GM04504 (cell line): ENCODE results near the gene ADA.
"Not testable (repeated sequence)": the region's sequence is repeated elsewhere in the genome, so short reads cannot be mapped to it uniquely, and the experiment has no call there.

ENCODE experiments used
- DNase-seq: peaks from one replicate; pipeline ENCODE4 v3.0.0-alpha.2; 2012; ENCODE audit warnings: low read depth

The ADA gene

DNA sequence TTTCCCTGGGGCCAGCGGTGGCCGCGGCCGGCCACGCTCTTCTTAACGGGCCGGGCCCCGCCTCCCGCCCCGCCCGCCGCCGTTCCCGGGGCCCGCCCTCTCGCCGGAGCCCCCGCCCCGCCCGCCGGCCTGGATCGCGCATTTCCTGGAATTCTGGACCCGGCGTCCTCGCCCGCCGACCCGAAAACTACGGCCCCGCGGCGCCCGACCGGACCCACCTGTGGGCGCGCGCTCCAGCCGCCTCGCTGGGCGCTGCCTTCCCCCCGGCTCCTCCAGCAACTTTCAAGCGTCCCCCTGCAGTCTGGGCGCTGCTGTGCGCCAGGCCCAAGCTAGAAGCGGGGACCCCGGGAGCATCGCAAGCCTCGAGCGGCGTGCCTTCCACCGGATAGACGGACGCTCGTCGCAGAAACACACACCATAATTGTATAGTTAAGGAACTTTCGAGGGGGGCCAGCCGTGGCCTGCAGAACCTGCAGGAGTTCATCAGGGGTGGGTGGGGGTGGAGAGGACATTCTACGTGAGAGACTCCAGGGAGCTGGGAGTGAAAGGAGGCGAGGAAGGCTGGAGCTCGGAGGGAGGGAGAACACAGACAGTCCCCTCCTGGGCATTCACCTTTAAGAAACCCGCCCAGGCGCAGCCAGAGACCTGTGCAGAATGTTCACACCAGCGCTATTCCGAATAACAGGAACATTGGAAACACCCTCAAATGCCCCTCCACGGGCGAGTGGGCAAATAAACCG is at the start of gene ADA:
TSS of gene ADA (minus strand) at position 16 of the 740 bp plus-strand sequence. CDS start 92 bp downstream, outside the sequence.
- DNase-seq: no peak

DNA sequence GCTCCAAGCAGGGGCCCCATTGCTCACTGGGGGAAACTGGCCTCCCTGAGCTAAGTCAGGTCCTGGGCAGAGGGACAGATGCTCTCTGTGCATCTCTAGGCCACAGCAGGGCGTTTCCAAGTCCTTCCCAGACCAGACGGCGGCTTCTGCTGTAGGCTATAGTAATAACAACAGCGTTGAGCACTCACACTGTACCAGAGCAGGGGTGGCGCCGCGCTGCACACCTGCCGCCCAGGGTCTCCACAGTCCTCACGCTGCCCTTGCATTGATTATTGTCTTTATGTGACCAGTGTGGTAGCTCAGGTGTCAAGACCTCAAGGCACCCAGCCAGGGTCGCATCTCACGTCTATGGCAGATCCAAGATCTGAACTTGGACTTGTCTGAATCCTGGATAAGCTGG is 48.8 kb upstream of the ADA start:
- no peak for DNase-seq

DNA sequence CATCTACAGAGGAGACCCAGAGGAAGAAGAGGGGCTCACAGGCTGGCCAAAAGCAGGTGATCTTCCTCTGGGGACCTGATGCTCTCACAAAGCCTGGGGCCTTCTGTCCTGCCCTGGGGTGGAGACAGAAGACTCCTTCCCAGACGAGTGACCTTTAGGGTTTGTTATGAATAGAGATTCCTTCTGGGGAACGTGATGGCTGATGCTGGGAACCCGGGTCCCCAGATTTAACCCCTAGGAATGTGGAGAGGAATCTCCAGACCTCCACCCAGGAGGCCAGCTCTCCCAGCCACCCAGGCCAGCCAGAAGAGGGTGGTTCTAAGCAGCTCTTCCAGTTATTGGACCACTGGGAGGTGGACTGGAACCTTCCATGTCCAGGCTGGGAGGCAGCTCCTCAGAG is 46.9 kb upstream of the ADA start:
- no peak for DNase-seq

DNA sequence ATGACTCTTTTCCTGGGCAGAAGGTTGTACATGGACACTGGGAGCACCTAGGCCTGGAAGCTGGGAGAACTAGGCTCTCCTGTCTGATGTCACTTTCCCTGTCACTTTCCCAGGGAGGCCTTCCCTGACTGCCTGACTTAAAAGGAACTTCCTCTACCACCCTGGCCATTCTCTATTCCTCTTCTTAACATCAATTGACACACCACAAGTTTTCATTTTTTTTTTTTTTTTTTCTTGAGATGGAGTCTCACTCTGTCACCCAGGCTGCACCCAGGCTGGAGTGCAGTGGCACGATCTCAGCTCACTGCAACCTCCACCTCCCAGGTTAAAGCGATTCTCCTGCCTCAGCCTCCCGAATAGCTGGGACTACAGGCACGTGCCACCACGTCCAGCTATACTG is 45.5 kb upstream of the ADA start:
- DNase-seq: not testable (repeated sequence)

DNA sequence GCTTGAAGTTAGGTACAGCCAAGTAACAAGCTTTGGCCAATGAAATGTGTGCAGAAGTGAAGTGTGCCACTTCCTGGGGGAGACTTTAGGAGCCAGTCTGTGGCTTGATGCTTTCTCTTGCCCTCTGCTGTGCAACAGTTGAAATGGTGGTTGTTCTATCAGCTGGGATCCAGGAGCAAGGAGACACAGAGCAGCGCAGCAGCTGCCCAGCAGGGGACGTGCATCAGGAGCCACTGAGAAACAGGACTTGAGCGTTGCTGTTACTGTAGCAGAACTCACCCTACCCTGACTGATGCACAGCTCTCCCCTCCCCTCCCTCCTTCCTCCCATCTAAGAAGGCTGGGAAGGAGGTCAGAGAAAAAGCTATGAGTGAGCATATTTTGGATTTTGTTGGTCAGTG is 44.8 kb upstream of the ADA start:
- no peak for DNase-seq

DNA sequence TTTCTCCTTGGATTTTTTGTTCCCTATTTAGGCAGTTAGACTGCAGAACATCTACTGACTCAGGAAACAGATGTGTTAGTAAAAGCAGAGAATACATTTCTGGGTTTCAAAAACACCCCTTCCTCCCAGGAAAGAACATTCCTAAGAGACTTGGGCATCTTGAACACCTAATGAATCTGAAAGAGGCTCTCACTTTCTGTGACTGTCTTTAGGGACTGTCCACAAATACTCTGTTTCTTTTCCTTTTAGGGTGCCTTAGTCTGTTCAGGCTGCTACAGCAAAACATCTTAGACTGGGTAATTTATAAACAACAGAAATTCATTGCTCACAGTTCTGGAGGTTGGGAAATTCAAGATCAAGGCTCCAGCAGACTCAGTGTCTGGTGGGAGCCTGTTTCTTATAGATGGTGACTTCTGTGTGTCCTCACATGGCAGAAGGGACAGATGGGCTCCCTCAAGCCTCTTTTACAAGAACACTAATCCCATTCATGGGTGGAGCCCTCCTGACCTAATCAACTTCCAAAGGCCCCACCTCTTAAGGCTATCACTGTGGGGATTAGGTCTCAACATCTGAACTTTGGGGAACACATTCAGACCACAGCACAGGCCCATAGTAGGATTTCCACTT is 44.3 kb upstream of the ADA start:
- no peak for DNase-seq

DNA sequence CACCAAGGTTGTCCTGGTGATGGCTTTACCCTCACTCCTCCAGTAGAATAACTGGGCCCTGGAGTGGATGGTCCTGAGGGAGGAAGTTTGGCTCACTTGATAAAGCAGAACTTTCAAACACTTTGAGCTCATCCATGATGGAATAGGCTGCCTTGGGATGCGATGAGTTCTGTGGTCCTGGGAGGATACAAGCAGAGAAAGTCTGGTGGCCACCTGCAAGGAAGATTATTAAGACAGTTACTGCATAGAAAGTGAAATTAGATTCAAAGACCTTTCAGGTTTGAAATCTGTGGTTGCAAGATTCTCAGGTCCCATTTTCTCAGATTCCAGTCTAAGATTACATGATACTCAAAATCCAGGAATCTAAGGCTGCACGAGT is 43.8 kb upstream of the ADA start:
- no peak for DNase-seq

DNA sequence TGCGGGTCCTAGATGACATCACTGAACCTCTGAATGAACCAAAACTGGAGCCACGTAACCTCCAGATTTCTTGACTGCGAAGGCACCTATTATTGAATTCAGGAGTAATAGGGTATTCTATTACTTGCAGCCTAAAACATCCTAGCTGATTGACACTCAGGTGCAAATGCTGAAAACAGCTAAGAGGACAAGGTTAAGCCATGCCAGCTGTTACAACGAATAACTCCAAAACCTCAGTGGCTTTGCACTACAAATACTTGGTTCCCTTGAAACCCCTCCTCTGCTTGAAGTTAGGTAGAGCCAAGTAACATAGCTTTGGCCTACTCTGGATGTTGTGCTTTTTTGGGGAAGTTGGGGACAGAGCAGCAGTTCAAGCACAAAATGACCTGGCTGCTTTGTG is 42.7 kb upstream of the ADA start:
- DNase-seq: no peak

DNA sequence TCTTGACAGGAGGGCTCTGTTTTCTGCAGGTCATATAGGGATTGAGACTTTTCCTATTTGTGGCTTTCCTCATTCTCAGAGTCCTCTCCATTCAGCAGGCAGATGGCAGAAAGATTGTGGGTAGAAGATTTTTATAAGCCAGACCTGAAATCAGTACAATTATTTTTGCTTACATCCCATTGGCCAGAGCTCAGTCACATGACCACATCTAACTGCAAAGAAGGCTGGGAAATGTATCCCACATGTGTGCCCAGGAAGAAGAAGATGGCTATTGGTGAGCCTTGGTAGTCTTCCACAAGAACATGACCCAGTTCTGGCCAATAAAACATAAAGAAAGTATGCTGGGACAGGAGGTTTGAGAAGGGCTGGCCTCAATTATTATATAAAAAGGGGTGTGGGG is 42.1 kb upstream of the ADA start:
- no peak for DNase-seq

DNA sequence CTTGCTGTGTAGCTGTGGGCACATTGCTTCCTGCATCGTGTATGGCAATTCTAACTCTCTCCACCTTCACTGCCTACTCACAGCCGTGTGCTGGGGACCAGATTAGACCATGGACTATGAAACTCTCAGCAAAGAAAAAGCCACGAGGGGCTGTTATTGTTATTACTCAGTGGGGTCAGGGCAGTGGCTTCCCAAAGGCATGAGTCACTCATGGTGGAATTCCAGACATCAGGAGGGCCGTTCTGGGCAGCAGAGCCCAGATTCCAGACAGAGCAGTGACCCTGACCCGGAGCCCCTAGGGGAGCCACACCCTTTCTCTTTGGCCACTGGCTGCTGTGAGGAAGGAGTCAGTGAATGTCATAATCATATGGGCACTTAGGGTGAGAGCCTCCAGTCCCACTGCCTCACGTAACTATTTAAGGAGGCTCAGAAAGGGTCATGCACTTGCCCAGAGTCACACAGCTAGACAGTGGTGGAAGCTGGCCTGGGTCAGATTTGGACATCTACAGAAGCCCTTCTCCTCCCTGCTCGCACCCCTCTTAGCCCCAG is 41.5 kb upstream of the ADA start:
- DNase-seq: peak; percentile 94

DNA sequence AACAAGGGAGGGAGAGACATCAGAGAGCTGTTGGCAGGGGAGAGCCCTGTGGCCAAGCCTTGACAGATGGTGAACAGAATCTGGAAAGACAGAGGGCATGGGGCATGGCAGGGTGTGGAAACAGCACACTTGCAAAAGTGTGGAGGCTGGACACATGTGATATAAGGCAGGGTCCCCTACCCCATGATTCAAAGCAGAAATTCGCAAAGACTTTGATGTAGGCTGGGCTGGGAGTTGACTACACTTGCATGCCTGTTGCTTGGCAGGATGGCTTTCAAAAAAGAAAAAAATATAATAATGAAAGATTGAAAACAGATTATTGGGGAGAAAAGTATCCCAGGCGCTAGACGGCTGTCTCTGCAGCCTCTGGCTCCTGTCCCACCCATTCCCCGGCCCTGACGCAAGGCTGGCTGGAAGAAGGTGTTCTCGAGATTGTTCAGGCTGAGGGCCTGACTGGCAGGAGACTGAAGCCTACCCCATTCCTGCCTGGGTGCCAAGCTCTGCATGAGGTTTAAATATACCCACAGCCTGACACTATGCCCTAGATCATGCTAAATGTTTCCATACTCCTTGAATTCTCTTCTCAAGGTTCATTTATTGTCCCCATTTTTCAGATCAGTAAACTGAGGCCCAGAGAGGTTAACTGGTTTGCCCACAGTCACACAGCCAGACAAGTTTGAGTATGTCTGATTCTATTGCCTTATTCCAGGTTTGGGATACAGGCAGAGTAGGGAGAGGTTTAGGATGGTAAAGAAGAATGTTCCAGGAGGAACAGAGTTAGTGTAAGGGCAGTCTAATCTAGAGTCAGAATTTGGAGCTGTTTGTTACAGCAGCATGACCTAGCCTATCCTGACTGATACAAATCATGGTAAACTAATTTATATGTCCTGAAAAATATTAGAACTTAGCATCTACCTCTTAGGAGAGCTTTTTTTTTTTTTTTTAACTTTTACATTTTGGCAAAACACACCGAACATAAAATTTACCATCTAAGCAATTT is 40.2 kb upstream of the ADA start:
- DNase-seq: no peak

DNA sequence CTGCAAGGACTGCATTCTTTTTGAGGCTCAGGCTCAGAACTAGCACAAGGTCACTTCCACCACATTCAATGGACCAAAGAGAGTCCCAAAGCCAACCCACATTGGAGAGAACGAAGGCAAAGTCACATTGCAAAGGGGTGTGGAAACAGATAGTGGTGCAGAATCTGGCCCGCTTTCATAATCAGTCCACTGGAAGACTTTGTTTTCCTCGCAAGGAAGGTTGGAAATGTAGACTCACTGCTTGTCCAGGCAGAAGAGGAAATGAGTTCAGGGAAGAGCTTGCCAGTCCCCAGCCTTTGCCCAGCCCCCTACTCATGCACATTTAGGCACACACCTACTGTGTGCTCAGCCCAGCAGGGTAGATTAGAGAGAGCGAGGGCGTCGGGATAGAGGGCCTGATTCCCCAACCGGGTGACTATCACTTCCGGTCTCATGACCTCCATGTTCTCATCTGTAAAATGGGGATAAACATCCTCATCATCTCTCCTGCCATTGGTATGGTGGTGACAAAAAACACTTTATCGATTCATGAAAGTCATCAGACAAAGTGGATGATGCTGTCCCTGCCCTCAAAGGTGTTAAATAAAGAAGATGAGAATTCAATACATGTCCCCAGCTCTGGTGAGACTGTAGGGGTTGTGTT is 39.4 kb upstream of the ADA start:
- no peak for DNase-seq

DNA sequence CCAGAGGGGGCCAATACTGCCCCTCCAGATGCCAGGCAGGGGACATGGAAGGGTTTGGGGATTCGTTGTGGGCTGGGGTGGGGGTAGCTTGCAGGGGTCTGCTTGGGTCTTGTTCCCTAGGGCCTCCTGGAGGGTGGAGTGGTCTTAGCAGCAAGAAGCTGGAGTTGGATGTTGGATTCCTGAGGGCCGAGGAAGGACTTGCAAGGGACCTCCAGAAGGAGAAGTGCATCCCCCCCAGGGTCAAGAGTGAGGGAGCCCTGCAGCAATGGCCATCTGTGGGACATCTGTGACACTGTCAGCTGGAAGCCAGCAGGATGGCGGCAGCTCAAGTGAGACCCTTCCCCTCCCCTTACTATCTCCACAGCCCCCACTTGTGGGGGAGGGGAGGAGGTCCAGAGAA is 38.3 kb upstream of the ADA start:
- no peak for DNase-seq

DNA sequence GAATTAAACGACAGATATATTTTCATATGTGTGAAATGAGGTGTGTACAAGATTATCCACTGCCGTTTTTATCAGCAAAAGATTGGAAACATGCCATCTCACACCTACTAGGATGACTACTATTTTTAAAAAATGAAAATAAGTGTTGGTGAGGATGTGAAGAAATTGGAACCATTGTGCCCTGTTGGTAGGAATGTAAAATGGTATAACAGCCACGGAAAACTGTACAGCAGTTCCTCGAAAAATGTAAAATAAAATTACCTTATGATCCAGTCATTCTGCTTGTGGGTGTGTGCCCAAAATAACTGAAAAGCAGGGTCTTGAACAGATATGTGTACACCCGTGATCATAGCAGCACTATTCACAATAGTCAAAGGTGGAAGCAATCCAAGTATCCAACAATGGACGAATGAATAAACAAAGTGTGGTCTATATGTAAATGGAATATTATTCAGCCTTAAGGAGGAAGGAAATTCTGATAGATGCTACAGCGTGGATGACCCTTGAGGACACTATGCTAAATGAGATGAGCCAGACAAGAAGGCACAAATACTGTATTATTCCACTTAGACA is 36.6 kb upstream of the ADA start:
- DNase-seq: no peak

DNA sequence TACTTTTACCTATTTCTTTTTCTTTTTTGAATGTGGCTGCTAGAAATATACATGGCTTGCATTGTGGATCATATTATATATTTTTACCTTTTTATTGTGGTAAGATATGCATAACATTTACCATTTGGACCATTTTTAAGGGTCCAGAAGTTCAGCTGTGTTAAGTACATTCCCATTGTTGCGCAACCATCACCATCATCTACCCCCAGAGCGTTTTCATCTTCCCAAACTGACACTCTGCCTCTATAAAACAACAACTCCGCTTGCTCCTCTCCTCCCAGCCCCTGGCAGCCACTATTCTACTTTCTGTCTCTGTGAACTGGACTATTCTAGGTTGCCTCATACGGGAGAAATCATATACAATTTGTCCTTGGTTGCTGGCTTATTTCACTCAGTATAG is 35.4 kb upstream of the ADA start:
- DNase-seq: no peak

DNA sequence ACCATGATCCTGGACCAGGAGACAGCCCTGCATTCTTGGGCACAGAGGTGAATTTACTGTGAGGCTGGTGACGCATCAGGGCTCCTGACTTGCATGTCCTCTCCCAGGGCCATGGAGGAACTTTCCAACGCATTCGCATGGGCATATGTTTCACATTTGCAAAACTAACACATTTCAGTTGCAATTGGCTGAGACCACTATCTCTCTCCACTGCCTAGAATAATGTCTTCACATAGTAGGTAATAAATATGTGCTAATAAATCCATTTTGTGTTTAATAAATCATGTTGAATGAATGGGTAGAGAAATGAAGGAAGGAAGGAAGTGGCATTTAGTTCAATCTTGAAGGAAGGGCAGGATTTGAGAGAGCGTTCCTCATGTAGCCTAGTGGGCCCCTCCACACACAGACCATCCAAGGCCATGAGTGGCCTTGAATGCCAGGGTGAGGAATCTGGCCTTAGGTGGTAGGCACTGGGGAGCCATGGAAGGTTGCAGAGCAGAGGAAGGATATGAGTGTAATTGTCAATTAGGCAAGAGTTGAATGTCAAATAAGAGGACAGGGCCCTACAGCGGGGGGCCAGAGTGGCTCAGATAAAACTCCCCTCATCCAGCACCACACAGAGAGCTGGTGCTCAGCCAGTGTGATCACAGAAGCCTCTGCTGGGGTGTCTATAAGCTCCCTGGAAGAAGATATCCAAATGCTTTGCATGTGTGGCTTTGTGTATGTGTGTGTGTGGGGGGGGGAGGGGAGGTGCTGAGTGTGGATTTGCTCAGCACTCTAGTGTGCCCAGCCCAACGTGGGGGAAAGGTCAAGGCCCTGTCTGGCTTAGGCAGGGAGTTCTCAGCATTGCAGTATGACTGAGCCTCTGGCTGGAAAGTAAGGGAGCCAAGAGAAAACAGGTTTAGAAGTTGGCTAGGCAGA is 32.8 kb upstream of the ADA start:
- no peak for DNase-seq

DNA sequence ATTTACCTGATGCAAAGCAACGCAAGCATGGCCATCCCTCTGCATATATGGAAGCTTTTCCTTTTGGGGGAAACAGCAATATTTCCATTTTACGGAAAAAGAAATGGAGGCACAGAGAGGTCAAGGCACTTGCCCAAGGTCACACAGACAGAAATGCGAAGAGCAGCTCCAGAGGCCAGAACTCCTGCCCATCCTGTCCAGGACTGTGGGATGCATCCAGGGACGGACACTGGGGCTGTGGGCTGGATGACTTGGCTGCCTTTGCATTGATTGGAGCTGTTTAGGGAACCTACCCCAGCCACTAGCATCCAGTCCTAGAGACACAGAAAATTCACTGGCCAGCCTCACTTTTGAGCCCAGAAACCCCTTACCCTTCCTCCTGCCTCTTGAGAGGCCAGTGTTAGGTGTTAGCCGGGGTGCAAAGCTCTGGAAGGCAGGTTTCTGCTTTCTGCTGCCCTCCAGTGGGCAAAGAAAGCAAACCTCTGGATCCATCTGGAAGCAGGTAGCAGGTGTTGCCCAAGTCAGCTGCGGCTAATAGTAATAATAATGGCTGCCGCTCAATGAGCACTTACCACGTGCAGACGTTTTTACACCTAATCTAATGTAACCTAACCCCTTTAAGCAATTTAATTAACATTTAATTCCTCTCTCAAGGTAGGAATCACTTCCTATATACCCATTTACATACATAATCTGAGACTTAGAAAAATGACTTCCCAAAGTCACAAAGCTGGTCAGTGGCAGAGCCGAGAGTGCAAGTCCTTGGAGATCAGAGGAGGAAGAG is 32.0 kb upstream of the ADA start:
- no peak for DNase-seq

DNA sequence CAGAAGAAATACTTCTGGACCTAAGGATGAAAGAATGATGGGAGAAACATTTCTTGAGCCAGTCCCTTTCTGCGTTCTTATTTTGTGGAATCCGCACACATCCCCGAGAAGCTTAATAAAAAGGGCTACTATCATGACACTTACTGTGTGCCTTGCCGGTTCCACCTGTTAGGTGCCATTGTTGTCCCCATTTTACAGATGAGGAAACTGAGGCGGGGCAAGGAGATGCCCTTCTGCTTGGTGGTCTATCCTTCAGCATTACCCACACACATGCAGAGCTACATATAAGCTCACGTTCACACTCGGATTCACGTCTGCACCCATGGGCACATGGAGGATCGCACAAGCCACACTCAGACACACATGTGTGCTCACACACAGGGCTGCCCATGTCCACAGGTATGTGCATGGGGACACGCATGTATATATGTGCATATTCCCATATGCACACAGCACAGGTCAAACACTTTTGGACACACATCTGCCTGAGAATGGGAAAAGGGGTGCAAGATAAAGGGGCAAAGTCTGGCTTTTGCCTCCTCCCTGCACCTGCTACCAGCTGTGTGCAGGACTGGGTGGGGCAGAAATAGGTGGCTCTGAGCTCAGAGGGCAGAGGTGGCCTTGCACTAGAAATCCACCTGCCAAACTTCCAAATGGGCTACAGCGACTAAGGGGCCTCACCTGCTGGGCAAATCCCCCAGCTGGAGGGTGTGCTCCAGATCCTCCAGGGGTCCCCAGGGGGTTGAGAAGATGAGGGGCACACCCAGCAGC is 30.5 kb upstream of the ADA start:
- DNase-seq: no peak
